Naive thymus-derived CD4-positive, alpha-beta T cell (primary cell): ENCODE results near the gene PHB1. TPM values are rescaled to one million over a fixed set of nuclear protein-coding genes. Genes with fewer than 3 reads are reported as not detected.
"Not testable (repeated sequence)": the region's sequence is repeated elsewhere in the genome, so short reads cannot be mapped to it uniquely, and the experiment has no call there.

Experiments used
- ATAC-seq: fragments of 150-1000 bp; cut with Tn5 transposase; 2 replicates; pipeline ENCODE4 v1.10.0; 2021; ENCODE audit warnings: mild to moderate bottlenecking, moderate library complexity
- CTCF ChIA-PET: fragments of 350-600 bp; sonication (Branson Sonifier 250); formaldehyde crosslinking; loops from one replicate; lab custom pipeline; 2021; ENCODE audit warnings: antibody characterized with exemption; lab: Charles Lee
- POLR2A ChIA-PET: fragments of 350-600 bp; sonication (Branson Sonifier 250); formaldehyde crosslinking; loops from one replicate; lab custom pipeline; 2021; ENCODE audit warnings: antibody characterized with exemption, inconsistent platforms; lab: Charles Lee
- DNase-seq, 9 donors: peaks; one replicate each; pipeline versions ENCODE4 v3.0.0 to v3.0.0-alpha.2; 2020 to 2022; ENCODE audit warnings: mixed read lengths in 1 of 9
- H3K27ac ChIP-seq: one replicate; pipeline ENCODE4 v1.7.0; 2013; ENCODE audit warnings: mild to moderate bottlenecking, low read depth, low read length, moderate library complexity
- H3K27me3 ChIP-seq, 2 donors: one replicate each; pipeline ENCODE4 v1.7.0; 2013; ENCODE audit warnings: low read length in 2 of 2, mild to moderate bottlenecking in 2 of 2, moderate library complexity in 2 of 2; ENCODE audit not compliant: control insufficient read depth in 2 of 2, insufficient read depth in 2 of 2
- H3K36me3 ChIP-seq, 3 experiments: 1 replicate in 2 of 3; 2 replicates in 1 of 3; pipeline ENCODE4 v1.7.0; 2013; ENCODE audit warnings: low read length in 3 of 3, mild to moderate bottlenecking in 3 of 3, moderate library complexity in 1 of 3; ENCODE audit not compliant: insufficient read depth in 3 of 3, control insufficient read depth in 2 of 3
- H3K4me1 ChIP-seq, 2 donors: one replicate each; pipeline ENCODE4 v1.7.0; 2013; ENCODE audit warnings: low read length in 2 of 2, mild to moderate bottlenecking in 2 of 2, moderate library complexity in 1 of 2; ENCODE audit not compliant: control insufficient read depth in 2 of 2, insufficient read depth in 2 of 2
- H3K4me3 ChIP-seq: 2 replicates; pipeline ENCODE4 v1.7.0; 2013; ENCODE audit warnings: mild to moderate bottlenecking, low read length
- H3K9me3 ChIP-seq, 3 experiments: 1 replicate in 2 of 3; 2 replicates in 1 of 3; pipeline ENCODE4 v1.7.0; 2013; ENCODE audit warnings: low read length in 3 of 3; ENCODE audit not compliant: control insufficient read depth in 2 of 3
- H3K27ac Mint-ChIP-seq, 9 donors: one replicate each; pipeline ENCODE4 v1.8.0; 2020 to 2022; ENCODE audit warnings: mixed read lengths in 9 of 9, mild to moderate bottlenecking in 8 of 9, moderate library complexity in 5 of 9, inconsistent platforms in 2 of 9
- H3K27me3 Mint-ChIP-seq, 5 donors: one replicate each; pipeline ENCODE4 v1.8.0; 2021 to 2022; ENCODE audit warnings: mixed read lengths in 5 of 5, mild to moderate bottlenecking in 1 of 5
- H3K36me3 Mint-ChIP-seq, 5 donors: one replicate each; pipeline ENCODE4 v1.8.0; 2020 to 2022; ENCODE audit warnings: mixed read lengths in 5 of 5, mild to moderate bottlenecking in 3 of 5, inconsistent platforms in 1 of 5
- H3K4me1 Mint-ChIP-seq, 7 donors: one replicate each; pipeline ENCODE4 v1.8.0; 2020 to 2022; ENCODE audit warnings: mixed read lengths in 7 of 7, mild to moderate bottlenecking in 3 of 7, inconsistent platforms in 1 of 7
- H3K4me3 Mint-ChIP-seq, 10 donors: one replicate each; pipeline ENCODE4 v1.8.0; 2020 to 2022; ENCODE audit warnings: mild to moderate bottlenecking in 10 of 10, mixed read lengths in 10 of 10, moderate library complexity in 6 of 10, inconsistent platforms in 2 of 10
- H3K9me3 Mint-ChIP-seq, 11 donors: one replicate each; pipeline ENCODE4 v1.8.0; 2020 to 2022; ENCODE audit warnings: mixed read lengths in 11 of 11, mild to moderate bottlenecking in 4 of 11, inconsistent platforms in 1 of 11, moderate library complexity in 1 of 11
- intact Hi-C, 2 donors: fragments of 100-400 bp; cut with micrococcal nuclease; formaldehyde crosslinking; loops; one replicate each; pipeline ENCODE4 v1.15.1; 2023
- polyA plus RNA-seq, 2 donors: library from polyadenylated mRNA; unstranded; fragments of 300-500 nt; fragmentation: Illumina TruSeq; gene quantifications; one replicate each; pipeline ENCODE4 v1.2.3, GENCODE V29; 2021
- total RNA-seq, 6 experiments: library from RNA in 5 of 6; stranded (reverse) in 5 of 6; gene quantifications; 1 replicate in 5 of 6; 2 replicates in 1 of 6; pipeline ENCODE4 v1.2.3 and lab custom pipeline; 2021 to 2026

Gene PHB1
- total and polyA plus RNA-seq, 7 experiments from 2014 or later, result 50.0 to 186 (median 65.3) TPM

- H3K27me3 ChIP-seq, H3K4me1 ChIP-seq, H3K27ac ChIP-seq, H3K27ac Mint-ChIP-seq, H3K4me3 ChIP-seq, H3K9me3 ChIP-seq, intact Hi-C loops, H3K4me3 Mint-ChIP-seq, ATAC-seq, H3K36me3 ChIP-seq, DNase-seq, POLR2A ChIA-PET, H3K4me1 Mint-ChIP-seq, H3K36me3 Mint-ChIP-seq: not testable (repeated sequence)
- peaks cover 0 to 21% (median 5%) of the 10 kb centered on the region in 11 donors for H3K9me3 Mint-ChIP-seq
- H3K27me3 Mint-ChIP-seq, result peaks cover 11 to 29% (median 19%) of the 10 kb centered on the region in 5 donors
- CTCF ChIA-PET, result interaction anchor here (0.6 kb wide), 2 partner anchors 127 to 1054 kb away, joined by 4 read pairs; no protein-coding TSS in a partner anchor
Measured at GRCh38 chr17:49424276-49425003, 9.8 kb upstream of the PHB1 start.

DNA sequence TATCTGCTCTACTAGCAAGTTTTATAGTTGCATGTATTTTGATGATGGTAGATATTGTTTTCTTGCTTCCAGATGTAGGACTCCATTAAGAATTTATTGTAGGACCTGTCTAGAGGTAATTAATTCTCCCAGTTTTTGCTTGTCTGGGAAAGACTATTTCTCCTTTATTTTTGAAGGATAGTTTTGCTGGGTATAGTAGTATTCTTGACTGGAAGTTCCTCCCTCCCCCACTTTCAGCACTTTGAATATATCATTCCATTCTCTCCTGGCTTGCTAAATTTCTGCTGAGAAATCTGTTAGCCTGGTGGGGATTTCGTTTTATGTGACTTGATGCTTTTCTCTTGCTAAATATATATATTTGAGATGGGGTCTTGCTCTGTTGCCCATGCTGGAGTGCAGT, 8.0 kb upstream of the PHB1 start:
- DNase-seq (no peak), ATAC-seq (no peak)
- Mint-ChIP-seq H3K4me1 (no peaks in the 10 kb centered on the region), H3K27ac (no peak overlapping the region), H3K4me3 (no peak overlapping the region), H3K9me3 (peaks cover 0 to 21% (median 5%) of the 10 kb centered on the region in 11 donors), H3K27me3 (peaks cover 11 to 27% (median 17%) of the 10 kb centered on the region in 5 donors), H3K36me3 (peaks cover 0 to 5% (median 4%) of the 10 kb centered on the region in 5 donors)
- H3K27me3 ChIP-seq, result no peaks in the 10 kb centered on the region
- CTCF ChIA-PET, result no interaction called here
- H3K27ac ChIP-seq, result no peak overlapping the region
- intact Hi-C loops, result no loop called here
- no peak overlapping the region for H3K4me3 ChIP-seq
- H3K4me1 ChIP-seq, result no peaks in the 10 kb centered on the region
- POLR2A ChIA-PET, result interaction anchor here (0.9 kb wide), 1 partner anchor 8 kb away, joined by 3 read pairs; the partner anchor contains the start of gene PHB1
- peaks cover 0 to 10% (median 0%) of the 10 kb centered on the region in 3 experiments for H3K9me3 ChIP-seq
- no peaks in the 10 kb centered on the region for H3K36me3 ChIP-seq

DNA sequence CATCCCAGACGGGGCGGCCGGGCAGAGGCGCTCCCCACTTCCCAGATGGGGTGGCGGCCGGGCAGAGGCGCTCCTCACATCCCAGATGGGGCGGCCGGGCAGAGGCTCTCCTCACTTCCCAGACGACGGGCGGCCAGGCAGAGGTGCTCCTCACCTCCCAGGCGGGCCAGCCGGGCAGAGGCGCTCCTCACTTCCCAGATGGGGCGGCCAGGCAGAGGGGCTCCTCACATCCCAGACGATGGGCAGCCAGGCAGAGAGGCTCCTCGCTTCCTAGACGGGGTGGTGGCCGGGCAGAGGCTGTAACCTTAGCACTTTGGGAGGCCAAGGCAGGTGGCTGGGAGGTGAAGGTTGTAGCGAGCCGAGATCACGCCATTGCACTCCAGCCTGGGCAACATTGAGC, 5.1 kb upstream of the PHB1 start:
- H3K4me3 ChIP-seq, ATAC-seq, H3K4me3 Mint-ChIP-seq, CTCF ChIA-PET, H3K27me3 ChIP-seq, POLR2A ChIA-PET, H3K36me3 Mint-ChIP-seq, H3K4me1 Mint-ChIP-seq, H3K36me3 ChIP-seq, DNase-seq, H3K27ac ChIP-seq, H3K4me1 ChIP-seq, H3K27ac Mint-ChIP-seq, H3K9me3 ChIP-seq: not testable (repeated sequence)
- Mint-ChIP-seq H3K9me3 (peaks cover 0 to 20% (median 5%) of the 10 kb centered on the region in 11 donors), H3K27me3 (peaks cover 5 to 11% (median 7%) of the 10 kb centered on the region in 5 donors)
- intact Hi-C loops, result loop anchor here (5.0 to 10.0 kb wide), 4 partner anchors 73 to 585 kb away; partner anchors contain the start of genes CALCOCO2 (in 1 of the 2), KAT7 (in 1 of the 2) and SPOP (in 1 of the 2)

DNA sequence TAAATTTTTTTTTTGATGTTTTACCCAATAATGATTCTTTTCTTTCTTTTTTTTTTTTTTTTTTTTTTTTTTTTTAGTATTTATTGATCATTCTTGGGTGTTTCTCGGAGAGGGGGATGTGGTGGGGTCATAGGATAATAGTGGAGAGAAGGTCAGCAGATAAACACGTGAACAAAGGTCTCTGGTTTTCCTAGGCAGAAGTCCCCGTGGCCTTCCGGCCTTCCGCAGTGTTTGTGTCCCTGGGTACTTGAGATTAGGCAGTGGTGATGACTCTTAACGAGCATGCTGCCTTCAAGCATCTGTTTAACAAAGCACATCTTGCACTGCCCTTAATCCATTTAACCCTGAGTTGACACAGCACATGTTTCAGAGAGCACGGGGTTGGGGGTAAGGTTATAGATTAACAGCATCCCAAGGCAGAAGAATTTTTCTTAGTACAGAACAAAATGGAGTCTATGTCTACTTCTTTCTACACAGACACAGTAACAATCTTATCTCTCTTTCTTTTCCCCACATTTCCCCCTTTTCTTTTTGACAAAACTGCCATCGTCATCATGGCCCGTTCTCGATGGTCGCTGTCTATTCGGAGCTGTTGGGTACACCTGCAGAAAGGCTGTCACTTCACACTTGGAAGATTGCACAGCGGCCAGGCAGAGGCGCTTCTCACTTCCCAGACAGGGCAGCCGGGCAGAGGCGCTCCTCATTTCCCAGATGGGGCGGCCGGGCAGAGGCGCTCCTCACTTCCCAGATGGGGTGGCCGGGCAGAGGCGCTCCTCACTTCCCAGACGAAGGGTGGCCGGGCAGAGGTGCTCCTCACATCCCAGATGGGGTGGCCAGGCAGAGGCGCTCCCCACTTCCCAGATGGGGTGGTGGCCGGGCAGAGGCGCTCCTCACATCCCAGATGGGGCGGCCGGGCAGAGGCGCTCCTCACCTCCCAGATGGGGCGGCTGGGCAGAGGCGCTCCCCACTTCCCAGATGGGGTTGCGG, 4.4 kb upstream of the PHB1 start:
- CTCF ChIA-PET, POLR2A ChIA-PET, H3K27me3 Mint-ChIP-seq, ATAC-seq, H3K4me3 Mint-ChIP-seq, DNase-seq, H3K27ac ChIP-seq, H3K27ac Mint-ChIP-seq, H3K36me3 Mint-ChIP-seq, H3K27me3 ChIP-seq, H3K4me3 ChIP-seq, H3K9me3 ChIP-seq, H3K36me3 ChIP-seq, H3K4me1 ChIP-seq: not testable (repeated sequence)
- H3K4me1 Mint-ChIP-seq, result peaks cover 7 to 17% (median 14%) of the 10 kb centered on the region in 7 donors
- peaks cover 0 to 13% (median 5%) of the 10 kb centered on the region in 11 donors for H3K9me3 Mint-ChIP-seq
- intact Hi-C loops, result loop anchor here (5.0 to 10.0 kb wide), 4 partner anchors 73 to 584 kb away; partner anchors contain the start of genes CALCOCO2 (in 1 of the 2), KAT7 (in 1 of the 2) and SPOP (in 1 of the 2)

DNA sequence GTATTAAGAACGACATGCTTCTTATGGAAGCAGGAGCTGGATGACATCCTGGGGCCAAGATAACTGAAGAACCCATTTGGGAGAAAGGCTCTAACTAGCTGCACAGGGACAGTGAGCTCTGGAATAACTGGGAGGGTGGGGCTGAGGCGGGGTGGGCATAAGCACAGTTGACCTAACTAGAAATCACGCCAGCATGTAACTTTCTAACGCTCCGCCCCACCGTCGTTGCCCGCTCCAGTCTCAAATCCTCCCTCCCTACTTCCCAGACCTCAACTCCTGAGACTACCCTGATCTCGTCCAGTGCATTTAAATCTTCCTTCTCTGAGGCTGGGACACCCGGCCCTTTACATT, 436 bp downstream of the PHB1 start:
- Histone ChIP-seq H3K27ac (peak overlapping the region; percentile 77), H3K36me3 (peaks cover under 1 to 41% (median 14%) of the 10 kb centered on the region in 3 experiments), H3K4me3 (peak overlapping the region; percentile 77), H3K27me3 (no peaks in the 10 kb centered on the region), H3K4me1 (peaks cover 8% of the 10 kb centered on the region in 2 donors), H3K9me3 (no peaks in the 10 kb centered on the region)
- no peak for DNase-seq
- no peak for ATAC-seq
- Mint-ChIP-seq H3K36me3 (peaks cover 6 to 20% (median 15%) of the 10 kb centered on the region in 5 donors), H3K27ac (peak overlapping the region; percentile 78 to 99 (median 92)), H3K9me3 (no peaks in the 10 kb centered on the region), H3K4me1 (peaks cover 12 to 30% (median 26%) of the 10 kb centered on the region in 7 donors), H3K4me3 (peak overlapping the region; percentile 92 to 99 (median 96)), H3K27me3 (peaks cover 0 to 3% (median 0%) of the 10 kb centered on the region in 5 donors)
- ChIA-PET CTCF (interaction anchor here (1.3 to 1.4 kb wide), 4 partner anchors 18 to 157 kb away, joined by 3 to 10 read pairs (median 4); no protein-coding TSS in a partner anchor), POLR2A (interaction anchor here (0.5 to 1.6 kb wide), 5 partner anchors 9 to 385 kb away, joined by 3 to 7 read pairs (median 4); partner anchors contain the start of gene ZNF652)
- intact Hi-C loops, result loop anchor here (1.0 to 10.0 kb wide), 10 partner anchors 52 to 579 kb away; partner anchors contain the start of genes ZNF652 (in 2 of the 2), ATP5MC1 (in 1 of the 2), CALCOCO2 (in 1 of the 2) and KAT7 (in 1 of the 2)

DNA sequence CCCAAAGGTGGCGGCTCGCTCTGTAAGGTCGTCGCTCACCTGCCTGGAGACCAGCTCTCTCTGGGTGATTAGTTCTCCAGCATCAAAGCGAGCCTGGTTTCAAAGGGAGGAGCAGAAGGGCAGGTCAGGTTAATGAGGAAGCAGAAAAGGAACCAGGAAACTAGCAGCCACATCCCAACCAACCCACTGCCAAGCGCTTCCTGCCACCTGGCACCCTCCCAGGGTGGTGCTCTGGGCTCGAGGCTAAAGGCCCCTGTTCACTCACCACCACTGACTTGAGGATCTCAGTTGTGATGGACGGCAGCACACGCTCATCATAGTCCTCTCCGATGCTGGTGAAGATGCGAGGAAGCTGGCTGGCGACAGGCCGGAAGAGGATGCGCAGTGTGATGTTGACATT, 5.6 kb downstream of the PHB1 start:
- no peak overlapping the region for H3K27ac Mint-ChIP-seq
- intact Hi-C loops, result no loop called here
- no peaks in the 10 kb centered on the region for H3K9me3 Mint-ChIP-seq
- peaks cover 15 to 35% (median 30%) of the 10 kb centered on the region in 7 donors for H3K4me1 Mint-ChIP-seq
- no peak for DNase-seq
- no peaks in the 10 kb centered on the region for H3K9me3 ChIP-seq
- ATAC-seq, result no peak
- no peak overlapping the region for H3K27ac ChIP-seq
- POLR2A ChIA-PET, result interaction anchor here (1.9 kb wide), 1 partner anchor 147 kb away, joined by 5 read pairs; no protein-coding TSS in a partner anchor
- H3K4me1 ChIP-seq, result peaks cover 6 to 19% of the 10 kb centered on the region in 2 donors
- no peaks in the 10 kb centered on the region for H3K27me3 Mint-ChIP-seq
- CTCF ChIA-PET, result interaction anchor here (0.7 to 4.6 kb wide), 6 partner anchors 88 to 409 kb away, joined by 3 to 40 read pairs (median 6); no protein-coding TSS in a partner anchor
- H3K27me3 ChIP-seq, result no peaks in the 10 kb centered on the region
- H3K4me3 Mint-ChIP-seq, result peak overlapping the region in 1 of 10 donors; percentile 56
- peaks cover 14 to 84% (median 23%) of the 10 kb centered on the region in 3 experiments for H3K36me3 ChIP-seq
- H3K36me3 Mint-ChIP-seq, result peaks cover 13 to 66% (median 43%) of the 10 kb centered on the region in 5 donors
- H3K4me3 ChIP-seq, result no peak overlapping the region
